SU-DHL-6 (cell line): Measurements from ENCODE around the gene SERINC4.
A peak's percentile ranks its signal among the peaks of the same experiment; 100 is the strongest.

Experiments used
- H2AFZ ChIP-seq: fragments of 200-600 bp; sonication (generic); 2 replicates; pipeline ENCODE4 v1.6.1; 2014; ENCODE audit warnings: low read depth, mild to moderate bottlenecking, moderate library complexity, mixed read lengths, antibody characterized with exemption, low read length; ENCODE audit not compliant: severe bottlenecking
- H3F3A ChIP-seq: fragments of 200-600 bp; shearing (Covaris generic); 2 replicates; pipeline ENCODE4 v1.6.0; 2016; ENCODE audit warnings: antibody characterized with exemption, mild to moderate bottlenecking; ENCODE audit not compliant: insufficient read depth
- H3K27ac ChIP-seq: fragments of 200-600 bp; sonication (generic); 2 replicates; pipeline ENCODE4 v1.5.1; 2016; ENCODE audit warnings: low read depth, mild to moderate bottlenecking, low read length, moderate library complexity, mixed read lengths
- H3K27me3 ChIP-seq: fragments of 200-600 bp; sonication (generic), shearing (Covaris generic); 2 replicates; pipeline ENCODE4 v1.6.0; 2014; ENCODE audit warnings: mild to moderate bottlenecking, low read length
- H3K36me3 ChIP-seq: fragments of 200-600 bp; sonication (generic); 2 replicates; pipeline ENCODE4 v1.6.1; 2014; ENCODE audit warnings: mild to moderate bottlenecking, low read length, mixed read lengths
- H3K4me2 ChIP-seq: fragments of 300-600, 200-600 bp; shearing (Covaris generic), sonication (generic); 2 replicates; pipeline ENCODE4 v1.6.0; 2014; ENCODE audit warnings: low read length, low read depth, mild to moderate bottlenecking; ENCODE audit not compliant: poor library complexity, severe bottlenecking
- H3K4me3 ChIP-seq: fragments of 200-600 bp; sonication (generic); 2 replicates; pipeline ENCODE4 v1.5.1; 2014; ENCODE audit warnings: antibody characterized with exemption, low read length, mild to moderate bottlenecking, mixed read lengths; ENCODE audit not compliant: insufficient read depth, poor library complexity, severe bottlenecking
- H3K79me2 ChIP-seq: fragments of 200-600 bp; sonication (generic); 2 replicates; pipeline ENCODE4 v1.6.1; 2014; ENCODE audit warnings: mild to moderate bottlenecking, low read length, moderate library complexity; ENCODE audit not compliant: insufficient read depth
- H3K9ac ChIP-seq: fragments of 200-600 bp; sonication (generic); 2 replicates; pipeline ENCODE4 v1.7.0; 2014; ENCODE audit warnings: mild to moderate bottlenecking, low read length
- H3K9me2 ChIP-seq: fragments of 200-600 bp; sonication (generic); replicated peaks from 2 replicates; pipeline ENCODE4 v1.6.1; 2014; ENCODE audit warnings: low read length; ENCODE audit not compliant: insufficient read depth
- H3K9me3 ChIP-seq: fragments of 200-600 bp; sonication (generic); 2 replicates; pipeline ENCODE4 v1.6.1; 2014; ENCODE audit warnings: low read length, mixed read lengths; ENCODE audit not compliant: insufficient read depth
- H4K20me1 ChIP-seq: fragments of 200-600 bp; sonication (generic); 2 replicates; pipeline ENCODE4 v1.6.1; 2014; ENCODE audit warnings: low read depth, mild to moderate bottlenecking, antibody characterized with exemption, low read length, moderate library complexity, mixed read lengths
- CTCF ChIP-seq: fragments of 200-600 bp; sonication (generic); IDR thresholded peaks from one replicate; pipeline ENCODE4 v1.5.1; 2017; ENCODE audit warnings: antibody characterized with exemption, mild to moderate bottlenecking, low read length, moderate library complexity; ENCODE audit not compliant: insufficient read depth, poor library complexity, severe bottlenecking
- EZH2phosphoT487 ChIP-seq: fragments of 200-600 bp; sonication (generic), shearing (Covaris generic); conservative IDR thresholded peaks from 2 replicates; pipeline ENCODE4 v1.6.1; 2018; ENCODE audit warnings: mild to moderate bottlenecking, antibody characterized with exemption, low read length, moderate library complexity, mixed read lengths

The SERINC4 gene

DNA sequence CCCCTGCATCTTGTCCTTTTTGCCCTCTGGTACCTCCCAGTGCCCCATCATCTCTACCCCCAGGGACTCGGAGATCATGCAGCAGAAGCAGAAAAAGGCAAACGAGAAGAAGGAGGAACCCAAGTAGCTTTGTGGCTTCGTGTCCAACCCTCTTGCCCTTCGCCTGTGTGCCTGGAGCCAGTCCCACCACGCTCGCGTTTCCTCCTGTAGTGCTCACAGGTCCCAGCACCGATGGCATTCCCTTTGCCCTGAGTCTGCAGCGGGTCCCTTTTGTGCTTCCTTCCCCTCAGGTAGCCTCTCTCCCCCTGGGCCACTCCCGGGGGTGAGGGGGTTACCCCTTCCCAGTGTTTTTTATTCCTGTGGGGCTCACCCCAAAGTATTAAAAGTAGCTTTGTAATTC, 6.4 kb downstream of the SERINC4 start:
- peak overlapping the region; percentile 86 for H3K27ac ChIP-seq
- TF ChIP-seq EZH2phosphoT487 (no peak), CTCF (no peak)

GRCh38 chr15:43792761-43793476, 7.1 kb downstream of the SERINC4 start:
- no peaks in the 10 kb centered on the region for H3K27me3 ChIP-seq
- H3K27ac ChIP-seq, result peak overlapping the region; percentile 86
- TF ChIP-seq EZH2phosphoT487, result no peak
- no peak for TF ChIP-seq CTCF
- H3K36me3 ChIP-seq, result peaks cover 11% of the 10 kb centered on the region
- H2AFZ ChIP-seq, result no peak overlapping the region
- no peaks in the 10 kb centered on the region for H3K9me2 ChIP-seq
- H3K79me2 ChIP-seq, result peaks cover 26% of the 10 kb centered on the region
- no peaks in the 10 kb centered on the region for H4K20me1 ChIP-seq
- H3K9ac ChIP-seq, result peak overlapping the region; percentile 90
- peak overlapping the region; percentile 72 for H3K4me3 ChIP-seq
- peak overlapping the region; percentile 70 for H3K4me2 ChIP-seq
- H3K9me3 ChIP-seq, result no peaks in the 10 kb centered on the region
- peaks cover 68% of the 10 kb centered on the region for H3F3A ChIP-seq

More for the DNA sequence above, 6.4 kb downstream of the SERINC4 start:
- no peaks in the 10 kb centered on the region for H3K27me3 ChIP-seq
- H3K4me3 ChIP-seq, result peak overlapping the region; percentile 72
- H3K9ac ChIP-seq, result peak overlapping the region; percentile 90
- H3K9me3 ChIP-seq, result no peaks in the 10 kb centered on the region
- H4K20me1 ChIP-seq, result no peaks in the 10 kb centered on the region
- H3K36me3 ChIP-seq, result peaks cover 11% of the 10 kb centered on the region
- no peaks in the 10 kb centered on the region for H3K9me2 ChIP-seq
- H3K4me2 ChIP-seq, result peak overlapping the region; percentile 70
- no peak overlapping the region for H2AFZ ChIP-seq
- peaks cover 26% of the 10 kb centered on the region for H3K79me2 ChIP-seq
- peaks cover 68% of the 10 kb centered on the region for H3F3A ChIP-seq

- peak within 1 kb of the TSS; percentile 99 for H3K27ac ChIP-seq
- peak within 1 kb of the TSS; percentile 70 for H3K4me2 ChIP-seq
- H3K27me3 ChIP-seq, result no peaks in the 10 kb centered on the region
- H3K9me2 ChIP-seq, result no peaks in the 10 kb centered on the region
- no peaks in the 10 kb centered on the region for H4K20me1 ChIP-seq
- H3K4me3 ChIP-seq, result peak within 1 kb of the TSS; percentile 72
- peaks cover 11% of the 10 kb centered on the region for H3K36me3 ChIP-seq
- H2AFZ ChIP-seq, result no peak within 1 kb of the TSS
- TF ChIP-seq EZH2phosphoT487, result no peak
- TF ChIP-seq CTCF, result no peak
- peak within 1 kb of the TSS; percentile 90 for H3K9ac ChIP-seq
- H3F3A ChIP-seq, result peaks cover 72% of the 10 kb centered on the region
- H3K9me3 ChIP-seq, result no peaks in the 10 kb centered on the region
- peaks cover 26% of the 10 kb centered on the region for H3K79me2 ChIP-seq
These were observed 7.8 kb downstream of the SERINC4 start, which contains the start of gene SERF2 for GRCh38 chr15:43791993-43792760. TSS of gene SERF2 (plus strand) at chr15:43792320. CDS start at chr15:43792377, 57 bp downstream.
